T-cell (primary cell): ENCODE results near the gene EFS. TPM values are rescaled to one million over a fixed set of nuclear protein-coding genes. Genes with fewer than 3 reads are reported as not detected.
A peak's percentile ranks its signal among the peaks of the same experiment; 100 is the strongest.

Experiments
- ATAC-seq, 4 experiments: fragments of 200-7000 bp in 3 of 4; fragments of 150-1000 bp in 1 of 4; cut with Tn5 transposase; replicated peaks in 1 of 4; 1 replicate in 3 of 4; 2 replicates in 1 of 4; pipeline ENCODE4 v1.10.0; 2021; ENCODE audit warnings: moderate library complexity in 3 of 4, mild to moderate bottlenecking in 2 of 4, moderate number of reproducible peaks in 1 of 4
- CTCF ChIA-PET, 2 donors: fragments of 300-600 bp; sonication (Branson Sonifier 250); formaldehyde crosslinking; loops; one replicate each; lab custom pipeline; 2022; ENCODE audit warnings: antibody characterized with exemption in 2 of 2; lab: Charles Lee
- POLR2A ChIA-PET, 2 donors: fragments of 300-600 bp; sonication (Branson Sonifier 250); formaldehyde crosslinking; loops; one replicate each; lab custom pipeline; 2022; ENCODE audit warnings: antibody characterized with exemption in 2 of 2; lab: Charles Lee
- DNase-seq, 35 experiments: peaks; one replicate each; pipeline versions ENCODE4 v3.0.0 to v3.0.0-alpha.2; 2013 to 2023
- H3K27ac ChIP-seq: one replicate; pipeline ENCODE4 v1.5.1; 2013; ENCODE audit warnings: low read length
- H3K27me3 ChIP-seq, 2 experiments: replicated peaks in 1 of 2; 1 replicate in 1 of 2; 2 replicates in 1 of 2; pipeline versions ENCODE4 v1.6.1 to v1.7.0; 2013; ENCODE audit warnings: low read length in 1 of 2, mixed read lengths in 1 of 2; ENCODE audit not compliant: control insufficient read depth in 2 of 2, insufficient read depth in 2 of 2; ENCODE audit errors: extremely low read depth in 1 of 2
- H3K36me3 ChIP-seq, 2 donors: 1 replicate in 1 of 2; 2 replicates in 1 of 2; pipeline versions ENCODE4 v1.6.1 to v1.7.0; 2013; ENCODE audit warnings: low read length in 1 of 2; ENCODE audit not compliant: control insufficient read depth in 2 of 2, insufficient read depth in 1 of 2; ENCODE audit errors: extremely low read depth in 1 of 2
- H3K4me1 ChIP-seq, 2 experiments: 1 replicate in 1 of 2; 2 replicates in 1 of 2; pipeline versions ENCODE4 v1.6.1 to v1.7.0; 2013; ENCODE audit warnings: low read length in 2 of 2, mixed read lengths in 1 of 2; ENCODE audit not compliant: insufficient read depth in 2 of 2, control insufficient read depth in 1 of 2; ENCODE audit errors: extremely low read depth in 1 of 2
- H3K4me3 ChIP-seq, 2 donors: 1 replicate in 1 of 2; 2 replicates in 1 of 2; pipeline versions ENCODE4 v1.5.1 to v1.7.0; 2013; ENCODE audit warnings: mild to moderate bottlenecking in 2 of 2, low read length in 1 of 2, moderate library complexity in 1 of 2; ENCODE audit not compliant: control insufficient read depth in 1 of 2; ENCODE audit errors: extremely low read depth in 1 of 2
- H3K9me3 ChIP-seq: 2 replicates; pipeline ENCODE4 v1.7.0; 2013
- H3K27ac Mint-ChIP-seq, 2 donors: one replicate each; pipeline ENCODE4 v1.8.0; 2020 to 2021; ENCODE audit warnings: mild to moderate bottlenecking in 2 of 2, mixed read lengths in 2 of 2
- H3K27me3 Mint-ChIP-seq, 2 donors: one replicate each; pipeline ENCODE4 v1.8.0; 2021 to 2022; ENCODE audit warnings: mixed read lengths in 2 of 2
- H3K36me3 Mint-ChIP-seq: one replicate; pipeline ENCODE4 v1.8.0; 2021; ENCODE audit warnings: mixed read lengths
- H3K4me1 Mint-ChIP-seq, 3 donors: one replicate each; pipeline ENCODE4 v1.8.0; 2020 to 2022; ENCODE audit warnings: mixed read lengths in 3 of 3, mild to moderate bottlenecking in 1 of 3
- H3K4me3 Mint-ChIP-seq, 3 donors: one replicate each; pipeline ENCODE4 v1.8.0; 2020 to 2022; ENCODE audit warnings: mild to moderate bottlenecking in 3 of 3, mixed read lengths in 3 of 3, moderate library complexity in 3 of 3
- H3K9me3 Mint-ChIP-seq, 3 donors: one replicate each; pipeline ENCODE4 v1.8.0; 2020 to 2022; ENCODE audit warnings: mixed read lengths in 3 of 3
- WGBS: methylation state at CpG from one replicate; pipeline ENCODE4 v1.1.5; 2013; ENCODE audit warnings: missing lambda C conversion rate; ENCODE audit not compliant: insufficient coverage; 5-methylcytosine and 5-hydroxymethylcytosine counted together
- total RNA-seq, 35 experiments: library from RNA in 6 of 35; stranded (reverse) in 6 of 35; fragments of 120-200 nt in 1 of 35; gene quantifications; one replicate each; pipeline versions ENCODE4 v1.2.1 to v1.2.4 and lab custom pipeline; 2013 to 2026

EFS gene
- total RNA-seq, 5 donors from 2014 or later (not counting 1 experiment from before 2014, with no cell fraction given): 0.15 TPM; not detected in 4

DNA sequence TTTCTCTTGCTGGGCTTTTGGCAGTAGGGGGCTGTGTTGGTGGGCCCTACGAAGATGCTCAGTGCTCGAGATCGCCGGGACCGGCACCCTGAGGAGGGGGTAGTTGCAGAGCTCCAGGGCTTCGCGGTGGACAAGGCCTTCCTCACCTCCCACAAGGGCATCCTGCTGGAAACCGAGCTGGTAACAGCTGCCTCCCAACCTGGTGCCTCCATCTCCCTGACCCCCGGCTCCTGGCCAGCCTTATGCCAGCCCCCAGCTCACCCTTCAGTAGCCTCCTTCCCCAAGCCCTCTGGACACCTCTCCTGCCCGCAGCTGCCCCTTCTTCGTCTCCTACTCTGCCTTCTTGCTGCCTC, 12.2 kb upstream of the EFS start:
- DNase-seq: no peak
- ChIA-PET POLR2A (no interaction called here), CTCF (no interaction called here)
- Mint-ChIP-seq H3K4me1 (no peaks in the 10 kb centered on the region), H3K4me3 (no peak overlapping the region), H3K27me3 (peaks cover 4 to 12% of the 10 kb centered on the region in 2 donors), H3K27ac (no peak overlapping the region), H3K36me3 (no peaks in the 10 kb centered on the region), H3K9me3 (no peaks in the 10 kb centered on the region)
- no peak for ATAC-seq
- WGBS: 67% methylated on average over 5 of the region's 11 CpGs
- Histone ChIP-seq H3K4me1 (no peaks in the 10 kb centered on the region), H3K27ac (no peak overlapping the region), H3K9me3 (no peaks in the 10 kb centered on the region), H3K4me3 (no peak overlapping the region), H3K36me3 (no peaks in the 10 kb centered on the region), H3K27me3 (peaks cover 0 to 48% of the 10 kb centered on the region in 2 experiments)

DNA sequence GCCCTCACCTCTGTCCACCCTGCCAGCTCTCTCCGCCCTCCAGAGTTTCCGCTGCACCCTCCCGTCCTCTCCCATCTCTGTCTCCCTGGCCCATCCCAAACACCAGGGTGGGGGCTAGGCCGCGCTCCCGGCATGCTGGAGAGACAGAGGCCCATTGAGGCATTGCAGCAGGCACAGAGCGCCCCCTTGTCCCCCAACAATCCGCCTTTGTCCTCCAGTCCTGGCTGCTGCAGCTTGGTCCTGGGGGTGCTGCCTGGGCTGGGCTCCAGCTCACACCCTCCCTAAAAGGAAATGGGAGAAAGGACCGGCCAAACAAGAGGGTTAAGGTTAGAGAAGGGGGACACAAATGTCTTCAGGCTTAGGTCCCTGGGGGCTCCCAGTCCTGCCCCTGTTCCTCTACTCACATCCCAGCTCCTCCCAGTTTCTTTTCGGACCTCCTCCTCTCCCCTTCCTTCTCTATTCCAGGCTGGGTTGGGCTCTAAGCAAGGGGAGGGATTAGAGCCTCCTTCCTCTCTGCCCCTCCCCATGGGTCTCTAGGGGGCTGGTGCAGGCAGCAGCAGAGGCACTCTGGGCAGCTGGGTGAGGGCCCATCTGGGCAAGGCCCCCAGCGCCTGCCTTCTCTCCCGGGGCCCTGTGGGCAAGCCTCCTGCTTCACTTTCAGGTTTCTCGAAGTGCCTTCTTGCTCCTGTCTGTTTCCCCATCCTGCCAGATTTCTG, 11.7 kb upstream of the EFS start, which contains the start of gene CMTM5:
Gene CMTM5, plus strand, starts transcription at position 565 of the 716 bp plus-strand sequence. CDS start 206 bp downstream, outside the sequence.
- 94% methylated on average over 10 of the region's 13 CpGs for WGBS
- Mint-ChIP-seq H3K4me3 (no peak within 1 kb of the TSS), H3K27me3 (peaks cover 4 to 10% of the 10 kb centered on the region in 2 donors), H3K36me3 (no peaks in the 10 kb centered on the region), H3K27ac (no peak within 1 kb of the TSS), H3K4me1 (no peaks in the 10 kb centered on the region), H3K9me3 (no peaks in the 10 kb centered on the region)
- Histone ChIP-seq H3K4me3 (no peak within 1 kb of the TSS), H3K9me3 (no peaks in the 10 kb centered on the region), H3K27me3 (peaks cover 0 to 44% of the 10 kb centered on the region in 2 experiments), H3K4me1 (no peaks in the 10 kb centered on the region), H3K27ac (no peak within 1 kb of the TSS), H3K36me3 (no peaks in the 10 kb centered on the region)
- no peak for DNase-seq
- ATAC-seq: no peak
- ChIA-PET CTCF (no interaction called here), POLR2A (no interaction called here)

DNA sequence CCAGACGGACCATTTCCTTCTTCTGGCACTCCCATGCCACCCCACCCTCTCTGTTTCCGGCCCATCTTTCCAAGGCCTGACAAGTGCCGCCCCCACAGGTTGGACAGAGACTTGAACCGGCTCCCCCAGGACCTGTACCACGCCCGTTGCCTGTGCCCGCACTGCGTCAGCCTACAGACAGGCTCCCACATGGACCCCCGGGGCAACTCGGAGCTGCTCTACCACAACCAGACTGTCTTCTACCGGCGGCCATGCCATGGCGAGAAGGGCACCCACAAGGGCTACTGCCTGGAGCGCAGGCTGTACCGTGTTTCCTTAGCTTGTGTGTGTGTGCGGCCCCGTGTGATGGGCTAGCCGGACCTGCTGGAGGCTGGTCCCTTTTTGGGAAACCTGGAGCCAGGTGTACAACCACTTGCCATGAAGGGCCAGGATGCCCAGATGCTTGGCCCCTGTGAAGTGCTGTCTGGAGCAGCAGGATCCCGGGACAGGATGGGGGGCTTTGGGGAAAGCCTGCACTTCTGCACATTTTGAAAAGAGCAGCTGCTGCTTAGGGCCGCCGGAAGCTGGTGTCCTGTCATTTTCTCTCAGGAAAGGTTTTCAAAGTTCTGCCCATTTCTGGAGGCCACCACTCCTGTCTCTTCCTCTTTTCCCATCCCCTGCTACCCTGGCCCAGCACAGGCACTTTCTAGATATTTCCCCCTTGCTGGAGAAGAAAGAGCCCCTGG, 10.7 kb upstream of the EFS start:
- Mint-ChIP-seq H3K4me1 (no peaks in the 10 kb centered on the region), H3K27me3 (peaks cover 3 to 9% of the 10 kb centered on the region in 2 donors), H3K4me3 (no peak overlapping the region), H3K27ac (no peak overlapping the region), H3K36me3 (no peaks in the 10 kb centered on the region), H3K9me3 (no peaks in the 10 kb centered on the region)
- Histone ChIP-seq H3K27ac (no peak overlapping the region), H3K36me3 (no peaks in the 10 kb centered on the region), H3K4me3 (no peak overlapping the region), H3K9me3 (no peaks in the 10 kb centered on the region), H3K27me3 (peaks cover 0 to 39% of the 10 kb centered on the region in 2 experiments), H3K4me1 (no peaks in the 10 kb centered on the region)
- DNase-seq: no peak
- POLR2A ChIA-PET: no interaction called here
- WGBS: 89% methylated on average over 16 of the region's 21 CpGs
- CTCF ChIA-PET: no interaction called here
- no peak for ATAC-seq

GRCh38 chr14:23373041-23373440, 8.1 kb upstream of the EFS start:
- ChIA-PET CTCF (interaction anchor here in 1 of 2 donors (0.6 kb wide), 1 partner anchor 47 kb away, joined by 3 read pairs; no protein-coding TSS in a partner anchor), POLR2A (interaction anchor here in 1 of 2 donors (0.6 kb wide), 1 partner anchor 288 kb away, joined by 3 read pairs; no protein-coding TSS in a partner anchor)
- Histone ChIP-seq H3K27ac (no peak overlapping the region), H3K4me3 (no peak overlapping the region), H3K36me3 (no peaks in the 10 kb centered on the region), H3K9me3 (no peaks in the 10 kb centered on the region), H3K27me3 (peaks cover under 1 to 20% of the 10 kb centered on the region in 2 experiments), H3K4me1 (no peaks in the 10 kb centered on the region)
- WGBS: 100% methylated on average over 1 of the region's 3 CpGs
- H3K27ac Mint-ChIP-seq: no peak overlapping the region
- DNase-seq (no peak), ATAC-seq (peak in 1 of 4 experiments; percentile 15)
- no peak overlapping the region for H3K4me3 Mint-ChIP-seq
- no peaks in the 10 kb centered on the region for H3K4me1 Mint-ChIP-seq
- no peaks in the 10 kb centered on the region for H3K36me3 Mint-ChIP-seq
- H3K9me3 Mint-ChIP-seq: no peaks in the 10 kb centered on the region
- H3K27me3 Mint-ChIP-seq: peaks cover 9 to 11% of the 10 kb centered on the region in 2 donors

DNA sequence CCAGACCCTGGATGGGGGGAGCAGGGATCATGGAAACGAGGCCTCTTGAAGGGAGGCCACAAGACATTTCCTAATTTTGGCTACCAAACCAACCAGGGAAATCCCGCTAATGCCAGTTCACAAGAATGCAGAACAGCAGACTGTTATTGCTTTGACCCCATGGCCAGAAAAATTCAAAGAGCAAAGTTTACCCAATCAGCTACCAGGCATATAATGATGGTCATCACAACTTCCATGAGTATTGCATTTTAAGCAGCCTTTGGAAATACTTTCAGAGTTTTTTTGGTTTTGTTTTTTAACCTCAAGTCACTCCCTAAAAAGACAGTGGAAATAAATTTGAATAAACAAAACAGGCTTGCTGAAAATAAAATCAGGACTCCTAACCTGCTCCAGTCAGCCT, 7.5 kb upstream of the EFS start, which contains the start of gene IL25:
Gene IL25, plus strand, starts transcription at position 301 of the 400 bp plus-strand sequence.
- Mint-ChIP-seq H3K27me3 (peaks cover 13 to 16% of the 10 kb centered on the region in 2 donors), H3K9me3 (no peaks in the 10 kb centered on the region), H3K4me1 (no peaks in the 10 kb centered on the region), H3K4me3 (no peak within 1 kb of the TSS), H3K27ac (no peak within 1 kb of the TSS), H3K36me3 (no peaks in the 10 kb centered on the region)
- CTCF ChIA-PET: no interaction called here
- Histone ChIP-seq H3K36me3 (no peaks in the 10 kb centered on the region), H3K9me3 (no peaks in the 10 kb centered on the region), H3K27me3 (peaks cover 3 to 21% of the 10 kb centered on the region in 2 experiments), H3K4me1 (no peaks in the 10 kb centered on the region), H3K4me3 (no peak within 1 kb of the TSS), H3K27ac (no peak within 1 kb of the TSS)
- no peak for ATAC-seq
- DNase-seq: no peak
- POLR2A ChIA-PET: no interaction called here
- WGBS: 75% methylated on average over 1 of the region's 2 CpGs

DNA sequence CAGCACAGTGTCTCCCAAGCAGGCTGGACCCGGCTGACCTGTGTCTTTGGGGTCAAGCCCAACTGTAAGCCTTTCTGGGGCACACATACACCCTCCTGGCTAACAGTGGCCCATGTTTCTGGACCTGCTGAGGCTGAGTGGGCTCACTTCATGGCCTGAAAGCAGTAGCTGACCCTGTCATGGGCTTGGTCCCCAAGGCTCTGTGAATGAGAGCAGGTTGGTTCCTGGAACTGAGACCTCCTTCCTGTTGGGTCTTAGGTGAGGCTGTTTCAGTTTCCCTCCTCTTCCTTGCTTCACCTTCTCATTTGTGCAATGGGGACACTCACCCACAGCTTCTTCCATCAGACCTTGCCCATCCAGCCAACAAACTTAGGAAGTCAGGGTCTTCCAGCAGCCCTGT, 6.9 kb upstream of the EFS start:
- DNase-seq (no peak), ATAC-seq (no peak)
- no peaks in the 10 kb centered on the region for H3K36me3 ChIP-seq
- CTCF ChIA-PET: no interaction called here
- no peak overlapping the region for H3K4me3 Mint-ChIP-seq
- no peak overlapping the region for H3K27ac ChIP-seq
- 60% methylated on average over 1 of the region's 1 CpG for WGBS
- peaks cover 4 to 22% of the 10 kb centered on the region in 2 experiments for H3K27me3 ChIP-seq
- H3K9me3 ChIP-seq: no peaks in the 10 kb centered on the region
- H3K27ac Mint-ChIP-seq: no peak overlapping the region
- H3K4me1 Mint-ChIP-seq: peaks cover 0 to 2% (median 0%) of the 10 kb centered on the region in 3 donors
- POLR2A ChIA-PET: no interaction called here
- peaks cover 19 to 20% of the 10 kb centered on the region in 2 donors for H3K27me3 Mint-ChIP-seq
- H3K9me3 Mint-ChIP-seq: no peaks in the 10 kb centered on the region
- no peak overlapping the region for H3K4me3 ChIP-seq
- H3K36me3 Mint-ChIP-seq: no peaks in the 10 kb centered on the region
- H3K4me1 ChIP-seq: no peaks in the 10 kb centered on the region
